ENCODE measurements around the gene FMN1.

FMN1 gene

GRCh38 chr15:33009603-33010002, 184.9 kb downstream of the FMN1 start:
- no peak for DNase-seq

- DNase-seq, result no peak
Observed at GRCh38 chr15:33009026-33009425, 185.5 kb downstream of the FMN1 start.

- DNase-seq, result no peak
Observed at GRCh38 chr15:33008284-33008995, 186.1 kb downstream of the FMN1 start.

GRCh38 chr15:33007303-33007855, 187.1 kb downstream of the FMN1 start:
- DNase-seq, result no peak

GRCh38 chr15:33005582-33005981, 188.9 kb downstream of the FMN1 start:
- no peak for DNase-seq

- DNase-seq, result no peak
Observed at GRCh38 chr15:33001926-33002325, 192.6 kb downstream of the FMN1 start.

- no peak for DNase-seq
Observed at GRCh38 chr15:32998979-32999672, 195.4 kb downstream of the FMN1 start.

- DNase-seq, result no peak
Observed at GRCh38 chr15:32998182-32998581, 196.3 kb downstream of the FMN1 start.

- DNase-seq, result peak; percentile 3
Observed at GRCh38 chr15:32994810-32995424, 199.6 kb downstream of the FMN1 start.

GRCh38 chr15:32993285-32993684, 201.2 kb downstream of the FMN1 start:
- no peak for DNase-seq

GRCh38 chr15:32991619-32992111, 202.8 kb downstream of the FMN1 start:
- no peak for DNase-seq

GRCh38 chr15:32990071-32990470, 204.4 kb downstream of the FMN1 start:
- DNase-seq, result no peak

- no peak for DNase-seq
Observed at GRCh38 chr15:32987067-32987466, 207.4 kb downstream of the FMN1 start.

GRCh38 chr15:32986147-32986546, 208.4 kb downstream of the FMN1 start:
- DNase-seq, result no peak

GRCh38 chr15:32983679-32984078, 210.8 kb downstream of the FMN1 start:
- no peak for DNase-seq

- DNase-seq, result no peak
Observed at GRCh38 chr15:32982001-32982400, 212.5 kb downstream of the FMN1 start.

GRCh38 chr15:32981536-32981935, 213.0 kb downstream of the FMN1 start:
- DNase-seq, result no peak

- no peak for DNase-seq
Observed at GRCh38 chr15:32979710-32980109, 214.8 kb downstream of the FMN1 start.

GRCh38 chr15:32977506-32977905, 217.0 kb downstream of the FMN1 start:
- DNase-seq, result no peak

- no peak for DNase-seq
Observed at GRCh38 chr15:32974691-32975090, 219.8 kb downstream of the FMN1 start.

GRCh38 chr15:32972686-32973085, 221.8 kb downstream of the FMN1 start:
- no peak for DNase-seq

- DNase-seq, result no peak
Observed at GRCh38 chr15:32970847-32971246, 223.7 kb downstream of the FMN1 start.

- DNase-seq, result no peak
Observed at GRCh38 chr15:32967521-32967920, 227.0 kb downstream of the FMN1 start.

GRCh38 chr15:32966512-32966911, 228.0 kb downstream of the FMN1 start:
- no peak for DNase-seq
